GM19240 (cell line): ENCODE measurements around the gene PINK1.
"Not testable (repeated sequence)": the region's sequence is repeated elsewhere in the genome, so short reads cannot be mapped to it uniquely, and the experiment has no call there.

Experiments used
- DNase-seq: peaks from one replicate; pipeline ENCODE4 v3.0.0; 2011; ENCODE audit warnings: low spot score; ENCODE audit not compliant: insufficient read length

Gene PINK1

GRCh38 chr1:20633190-20634064, at the start of gene PINK1:
TSS of gene PINK1 (plus strand) at chr1:20633458. CDS start at chr1:20633549, 91 bp downstream.
- peak; percentile 78 for DNase-seq

GRCh38 chr1:20584890-20585289, 48.4 kb upstream of the PINK1 start:
- DNase-seq = no peak

GRCh38 chr1:20586953-20587660, 46.2 kb upstream of the PINK1 start:
- DNase-seq = no peak

GRCh38 chr1:20587661-20588053, 45.6 kb upstream of the PINK1 start:
- DNase-seq = no peak

- DNase-seq = no peak
Measured at GRCh38 chr1:20588634-20589225, 44.5 kb upstream of the PINK1 start, which contains the start of gene CDA. TSS of gene CDA (plus strand) at chr1:20589097. CDS start at chr1:20589130, 33 bp downstream.

DNA sequence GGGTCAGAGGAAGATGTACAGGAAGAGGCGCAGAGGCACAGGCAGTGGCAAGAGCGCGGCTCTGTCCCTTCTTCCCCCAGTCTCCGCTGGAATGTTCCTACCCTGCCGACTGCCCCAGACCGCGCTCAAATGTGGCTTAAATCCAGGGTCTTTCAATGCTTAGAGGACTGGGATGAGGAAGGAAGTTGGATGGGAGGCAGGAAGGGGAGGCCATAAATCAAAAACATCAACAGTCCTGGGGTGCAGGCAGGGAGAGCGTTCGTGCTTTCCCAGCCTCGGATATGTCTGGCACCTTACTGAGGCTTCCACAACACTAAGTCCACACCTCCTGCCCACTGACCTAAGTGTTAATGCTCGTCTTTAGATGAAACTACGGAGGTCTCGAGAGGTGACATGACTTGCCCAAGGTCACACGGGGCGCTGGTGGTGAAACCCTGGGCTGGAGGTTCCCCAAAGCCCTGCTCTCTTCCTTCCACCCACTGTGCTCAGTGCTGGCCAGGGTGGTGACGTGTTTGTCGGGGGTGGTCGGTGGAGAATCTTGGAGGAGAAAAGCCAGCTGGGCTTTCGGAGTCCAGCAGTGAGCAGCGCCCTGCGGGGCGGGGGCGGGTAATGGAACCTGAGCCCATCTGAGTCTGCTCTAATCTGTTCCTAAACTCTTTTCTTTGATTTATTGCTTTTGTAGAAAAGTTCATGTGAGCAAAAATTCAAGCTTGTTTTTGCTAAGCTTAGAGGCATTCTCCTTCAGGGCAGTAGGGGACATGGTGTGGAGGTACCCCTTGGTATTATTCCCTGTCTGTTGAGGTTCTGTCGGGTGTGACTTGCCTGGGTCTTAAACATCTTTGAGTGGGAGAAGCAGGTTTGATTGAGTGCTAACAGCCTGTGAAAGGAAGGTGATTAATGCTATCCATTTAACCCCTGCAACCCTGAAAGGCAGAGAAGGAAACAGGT, 43.7 kb upstream of the PINK1 start:
- DNase-seq = no peak

DNA sequence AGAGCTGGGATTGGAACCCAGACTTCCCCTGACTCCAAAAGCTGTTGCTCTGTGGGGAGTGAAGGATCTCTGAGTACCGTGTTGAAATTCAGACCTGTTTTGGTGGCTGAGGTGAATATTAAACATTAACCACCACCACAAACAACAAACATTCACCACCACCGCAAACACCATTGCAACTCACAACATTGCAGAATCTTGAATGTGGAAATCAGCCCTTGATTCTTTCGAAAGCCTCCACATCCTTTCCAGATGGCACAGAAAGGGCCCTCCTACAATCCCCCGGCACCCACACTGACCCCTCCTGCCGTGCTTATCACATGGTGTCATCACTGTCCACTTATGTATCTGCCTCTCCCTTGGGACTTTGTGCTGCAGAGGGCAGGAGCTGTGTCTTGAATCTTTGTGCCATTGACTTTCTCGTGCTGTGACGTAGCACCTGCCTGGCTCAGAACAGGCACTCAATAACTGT, 42.9 kb upstream of the PINK1 start:
- no peak for DNase-seq

DNA sequence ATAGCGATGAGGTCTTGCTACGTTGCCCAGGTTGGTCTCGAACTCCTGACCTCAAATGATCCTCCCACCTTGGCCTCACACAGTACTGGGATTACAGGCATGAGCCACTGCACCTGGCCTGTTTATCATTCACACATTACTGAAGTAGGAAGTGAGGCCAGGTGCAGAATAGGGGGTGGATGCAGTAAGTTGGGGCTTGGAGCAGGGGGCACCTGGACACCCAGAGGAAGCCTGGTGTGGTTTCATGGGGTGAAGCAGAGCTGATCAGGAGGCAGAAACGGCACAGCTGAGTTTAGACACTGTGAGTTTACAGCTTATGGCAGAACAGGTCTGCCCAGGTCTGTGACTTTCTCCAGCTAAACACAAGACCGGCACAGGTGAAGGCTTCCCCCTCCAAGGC, 39.5 kb upstream of the PINK1 start:
- DNase-seq = no peak

GRCh38 chr1:20594746-20595145, 38.5 kb upstream of the PINK1 start:
- no peak for DNase-seq

DNA sequence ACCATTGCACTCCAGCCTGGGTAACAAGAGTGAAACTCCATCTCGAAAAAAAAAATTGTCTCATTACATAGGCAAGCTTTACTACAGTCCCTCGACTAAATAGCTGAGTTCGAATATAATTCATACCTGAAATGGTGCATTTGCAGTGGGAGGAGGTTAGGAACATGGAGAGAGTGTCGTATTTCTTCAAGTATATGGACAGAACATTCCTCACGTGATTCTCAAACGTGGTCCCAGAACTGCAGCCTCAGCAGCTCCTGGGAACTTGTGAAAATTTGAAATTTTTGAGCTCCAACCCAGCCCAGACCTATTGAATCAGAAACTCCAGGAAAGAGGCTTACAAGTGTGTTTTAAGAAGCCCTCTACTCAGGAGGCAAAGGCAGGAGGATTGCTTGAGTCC, 37.2 kb upstream of the PINK1 start:
- DNase-seq = no peak

GRCh38 chr1:20597650-20598049, 35.6 kb upstream of the PINK1 start:
- DNase-seq = no peak

- DNase-seq = no peak
Measured at GRCh38 chr1:20600156-20600555, 33.1 kb upstream of the PINK1 start.

DNA sequence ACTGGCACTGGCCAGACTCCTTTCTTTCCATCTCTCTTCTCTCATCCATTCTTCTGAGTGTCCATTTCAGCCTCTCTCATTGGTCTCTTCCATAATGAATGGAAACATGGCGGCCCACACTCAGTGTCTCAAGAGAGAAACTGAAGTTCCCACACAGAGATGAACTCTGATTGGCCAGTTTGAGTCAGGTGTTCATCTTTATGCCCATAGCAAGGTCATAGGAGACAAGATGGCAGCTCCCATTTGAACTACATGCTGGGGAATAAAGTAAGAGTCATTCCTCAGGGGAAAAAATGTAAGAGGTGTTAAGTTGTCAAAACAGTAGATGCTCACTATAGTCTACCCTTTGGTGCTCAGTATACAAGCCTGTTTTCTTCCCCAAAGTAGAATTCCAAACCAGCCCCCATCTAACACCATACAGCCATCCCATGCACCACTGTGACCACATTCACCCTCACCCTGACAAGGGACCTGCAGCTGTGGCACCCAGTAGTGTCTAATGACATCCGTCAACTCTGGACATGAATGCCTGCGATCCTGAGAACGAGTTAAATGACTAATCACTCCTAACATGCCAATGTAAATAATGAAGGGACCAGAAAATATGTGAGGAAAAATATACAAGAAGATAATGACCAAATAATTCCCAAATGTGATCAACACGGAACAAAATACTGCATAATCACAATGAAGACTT, 32.0 kb upstream of the PINK1 start:
- no peak for DNase-seq

GRCh38 chr1:20602851-20603450, 30.3 kb upstream of the PINK1 start:
- DNase-seq = no peak

- no peak for DNase-seq
Measured at GRCh38 chr1:20603504-20604464, 29.5 kb upstream of the PINK1 start.

DNA sequence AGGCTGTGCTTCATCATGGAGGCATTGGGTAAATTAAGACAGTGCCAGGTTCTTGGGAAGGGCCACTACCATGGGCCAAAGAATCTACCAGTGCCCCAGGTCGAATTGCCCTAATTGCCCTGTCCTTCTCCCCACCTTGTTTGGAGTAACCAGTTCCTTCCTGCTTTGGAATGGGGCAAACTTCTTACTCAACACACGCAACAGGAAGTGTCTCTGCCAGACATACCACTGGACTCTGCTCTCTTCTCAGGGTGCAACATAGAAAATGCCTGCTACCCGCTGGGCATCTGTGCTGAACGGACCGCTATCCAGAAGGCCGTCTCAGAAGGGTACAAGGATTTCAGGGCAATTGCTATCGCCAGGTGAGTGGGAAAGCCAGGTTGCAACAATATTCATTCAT, 28.6 kb upstream of the PINK1 start:
- DNase-seq = no peak

DNA sequence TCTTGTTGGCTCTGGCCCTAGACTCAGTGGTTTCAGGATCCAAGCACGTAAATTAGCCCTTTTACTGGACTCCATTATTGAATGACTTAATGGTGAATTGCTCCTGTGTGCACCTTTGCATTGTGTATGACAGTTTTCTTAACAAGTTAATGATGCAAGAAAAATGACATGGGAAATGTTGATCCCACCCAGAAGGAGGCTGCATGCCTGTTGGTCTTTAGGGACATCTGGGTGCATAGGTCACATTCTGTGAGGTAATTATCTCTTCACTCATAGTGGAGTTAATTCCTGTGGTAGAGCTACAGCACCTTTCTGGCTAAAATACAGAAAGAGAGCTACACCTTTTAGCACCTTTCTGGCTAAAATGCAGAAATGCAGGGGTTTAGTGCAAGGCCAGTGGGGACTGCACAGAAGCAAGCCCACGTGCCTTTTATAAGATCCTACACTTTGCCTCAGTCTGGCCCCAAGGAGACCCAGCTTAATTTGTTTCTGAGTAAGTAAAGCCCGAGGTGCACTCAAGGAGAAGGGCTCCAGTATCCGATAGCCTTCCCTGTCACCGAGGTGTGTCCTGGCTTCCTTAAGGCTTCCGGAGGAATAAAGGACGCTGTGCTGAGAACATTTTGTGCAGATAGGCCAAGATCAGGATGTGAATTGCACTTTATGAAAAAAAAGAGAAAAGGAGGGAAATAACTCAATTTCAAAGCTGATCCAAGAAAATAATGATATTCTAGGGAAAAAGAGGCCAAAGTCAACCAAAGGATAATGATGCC, 26.3 kb upstream of the PINK1 start:
- DNase-seq = not testable (repeated sequence)

DNA sequence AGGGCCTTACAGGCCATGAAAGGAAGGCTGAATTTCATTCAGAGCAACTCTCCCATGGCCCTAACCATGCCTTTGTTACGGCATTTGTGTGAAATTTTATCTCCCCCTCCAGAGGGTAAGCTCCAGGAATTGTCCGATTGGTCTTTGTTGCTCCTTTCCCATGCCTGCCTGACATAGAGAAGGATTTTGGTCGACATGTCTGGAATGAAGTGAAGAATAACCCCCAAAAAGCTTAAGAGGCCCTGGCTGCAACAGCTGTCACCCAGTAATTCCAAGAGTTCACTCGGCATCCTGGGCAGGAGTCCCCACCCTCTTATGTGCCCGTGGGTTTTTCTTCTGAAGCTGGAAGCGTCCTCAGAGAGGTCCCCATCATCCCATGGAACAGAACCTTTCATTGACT, 23.7 kb upstream of the PINK1 start:
- DNase-seq = no peak
